WTC11 (cell line): ENCODE results near the gene DNAJC8. TPM values are rescaled to one million over a fixed set of nuclear protein-coding genes. Genes with fewer than 3 reads are reported as not detected.

ENCODE experiments used
- ATAC-seq: fragments of 200-7000 bp; cut with Tn5 transposase; 2 replicates; pipeline ENCODE4 v1.10.0; 2021; ENCODE audit warnings: mild to moderate bottlenecking, moderate library complexity
- CTCF ChIA-PET: fragments of 300-600 bp; sonication (Branson Sonifier 250); formaldehyde crosslinking; loops from one replicate; lab custom pipeline; 2021; ENCODE audit warnings: antibody characterized with exemption; lab: Charles Lee
- POLR2A ChIA-PET: fragments of 350-600 bp; sonication (Branson Sonifier 250); formaldehyde crosslinking; loops from one replicate; lab custom pipeline; 2021; ENCODE audit warnings: antibody characterized with exemption; lab: Charles Lee
- DNase-seq: peaks from one replicate; pipeline ENCODE4 v3.0.0; 2021; ENCODE audit warnings: low spot score
- H3K27ac Mint-ChIP-seq: 2 replicates; pipeline ENCODE4 v1.8.0; 2021; ENCODE audit warnings: mixed read lengths
- H3K27me3 Mint-ChIP-seq: 2 replicates; pipeline ENCODE4 v1.8.0; 2021; ENCODE audit warnings: low read depth, mild to moderate bottlenecking, moderate library complexity, mixed read lengths
- H3K36me3 Mint-ChIP-seq: 2 replicates; pipeline ENCODE4 v1.8.0; 2021; ENCODE audit warnings: mixed read lengths
- H3K4me1 Mint-ChIP-seq: 2 replicates; pipeline ENCODE4 v1.8.0; 2022; ENCODE audit warnings: mixed read lengths
- H3K4me3 Mint-ChIP-seq: 2 replicates; pipeline ENCODE4 v1.8.0; 2021; ENCODE audit warnings: mild to moderate bottlenecking, moderate library complexity, mixed read lengths
- H3K9me3 Mint-ChIP-seq: 2 replicates; pipeline ENCODE4 v1.8.0; 2021; ENCODE audit warnings: mixed read lengths
- AFF4 ChIP-seq: sonication (generic); formaldehyde crosslinking; IDR thresholded peaks from 2 replicates; pipeline ENCODE4 v1.8.1; 2023; ENCODE audit warnings: mild to moderate bottlenecking, missing genetic modification reagents, borderline replicate concordance
- ATF6 ChIP-seq: sonication (generic); formaldehyde crosslinking; IDR thresholded peaks from 2 replicates; pipeline ENCODE4 v1.8.1; 2023; ENCODE audit warnings: mild to moderate bottlenecking, missing genetic modification reagents
- E2F4 ChIP-seq: sonication (generic); formaldehyde crosslinking; IDR thresholded peaks from 2 replicates; pipeline ENCODE4 v1.8.1; 2022; ENCODE audit warnings: low read depth, mild to moderate bottlenecking, moderate library complexity, missing genetic modification reagents, borderline replicate concordance
- ELF4 ChIP-seq: sonication (generic); formaldehyde crosslinking; IDR thresholded peaks from 2 replicates; pipeline ENCODE4 v1.8.1; 2022; ENCODE audit warnings: low read depth, mild to moderate bottlenecking, moderate library complexity, missing genetic modification reagents
- FOXP1 ChIP-seq: sonication (generic); formaldehyde crosslinking; IDR thresholded peaks from 2 replicates; pipeline ENCODE4 v1.8.0; 2022; ENCODE audit warnings: missing genetic modification reagents, mild to moderate bottlenecking, moderate library complexity, borderline replicate concordance
- GTF2I ChIP-seq: fragments of 250-450 bp; sonication (Bioruptor Pico); conservative IDR thresholded peaks from 2 replicates; pipeline ENCODE4 v1.4.0; 2021; ENCODE audit warnings: mild to moderate bottlenecking
- JAZF1 ChIP-seq: fragments of 250-450 bp; sonication (Bioruptor Pico); IDR thresholded peaks from 2 replicates; pipeline ENCODE4 v1.9.0; 2021; ENCODE audit warnings: moderate library complexity, mild to moderate bottlenecking, inconsistent platforms
- KAT7 ChIP-seq: sonication (generic); formaldehyde crosslinking; IDR thresholded peaks from 2 replicates; pipeline ENCODE4 v1.8.1; 2023; ENCODE audit warnings: missing genetic modification reagents, mild to moderate bottlenecking, borderline replicate concordance
- MXD4 ChIP-seq: fragments of 250-450 bp; sonication (Bioruptor Pico); IDR thresholded peaks from 2 replicates; pipeline ENCODE4 v1.8.0; 2021; ENCODE audit warnings: mild to moderate bottlenecking, moderate library complexity, borderline replicate concordance
- OVOL2 ChIP-seq: fragments of 250-450 bp; sonication (Bioruptor Pico); IDR thresholded peaks from 2 replicates; pipeline ENCODE4 v1.9.0; 2021; ENCODE audit warnings: mild to moderate bottlenecking, borderline replicate concordance
- SMAD3 ChIP-seq: sonication (generic); formaldehyde crosslinking; IDR thresholded peaks from 2 replicates; pipeline ENCODE4 v1.8.0; 2022; ENCODE audit warnings: missing genetic modification reagents, mild to moderate bottlenecking, borderline replicate concordance
- SMAD4 ChIP-seq: sonication (generic); formaldehyde crosslinking; IDR thresholded peaks from 2 replicates; pipeline ENCODE4 v1.8.0; 2022; ENCODE audit warnings: mild to moderate bottlenecking, missing genetic modification reagents
- SP1 ChIP-seq: sonication (generic); formaldehyde crosslinking; conservative IDR thresholded peaks from 2 replicates; pipeline ENCODE4 v1.8.1; 2022; ENCODE audit warnings: missing genetic modification reagents
- ZBTB21 ChIP-seq: sonication (generic); formaldehyde crosslinking; IDR thresholded peaks from 2 replicates; pipeline ENCODE4 v1.8.1; 2023; ENCODE audit warnings: mild to moderate bottlenecking, missing genetic modification reagents, borderline replicate concordance
- ZNF121 ChIP-seq: sonication (generic); formaldehyde crosslinking; IDR thresholded peaks from 2 replicates; pipeline ENCODE4 v1.8.0; 2023; ENCODE audit warnings: missing genetic modification reagents
- ZNF138 ChIP-seq: sonication (generic); formaldehyde crosslinking; conservative IDR thresholded peaks from 2 replicates; pipeline ENCODE4 v1.8.1; 2022; ENCODE audit warnings: mild to moderate bottlenecking, moderate library complexity, missing genetic modification reagents
- ZNF232 ChIP-seq: sonication (generic); formaldehyde crosslinking; IDR thresholded peaks from 2 replicates; pipeline ENCODE4 v1.8.0; 2022; ENCODE audit warnings: mild to moderate bottlenecking, missing genetic modification reagents
- ZNF263 ChIP-seq: sonication (generic); formaldehyde crosslinking; IDR thresholded peaks from 2 replicates; pipeline ENCODE4 v1.8.1; 2022; ENCODE audit warnings: low read depth, mild to moderate bottlenecking, moderate library complexity, missing genetic modification reagents
- ZNF671 ChIP-seq: fragments of 250-450 bp; sonication (Bioruptor Pico); IDR thresholded peaks from 2 replicates; pipeline ENCODE4 v1.8.0; 2021; ENCODE audit warnings: mild to moderate bottlenecking
- total RNA-seq: library from RNA; stranded (reverse); gene quantifications from 3 replicates; pipeline ENCODE4 v1.2.3, GENCODE V29; 2021
- TF ChIP-seq, protein P1 (sequence below): sonication (generic); formaldehyde crosslinking; IDR thresholded peaks from 2 replicates; pipeline ENCODE4 v1.8.0; 2022; ENCODE audit warnings: mild to moderate bottlenecking, missing genetic modification reagents

DNAJC8 gene
- total RNA-seq, 1 experiment from 2014 or later: 112 TPM

GRCh38 chr1:28156821-28157220, 76.0 kb downstream of the DNAJC8 start:
- DNase-seq: no peak
- no peak for ATAC-seq
- CTCF ChIA-PET: interaction anchor here (0.6 kb wide), 1 partner anchor 195 kb away, joined by 5 read pairs; no protein-coding TSS in a partner anchor

GRCh38 chr1:28155628-28156027, 77.2 kb downstream of the DNAJC8 start:
- TF ChIP-seq KAT7 (no peak), ZNF121 (peak; percentile 55; the same call in 1 of the 2 replicates)
- H3K4me3 Mint-ChIP-seq: no peak overlapping the region
- H3K36me3 Mint-ChIP-seq: no peaks in the 10 kb centered on the region
- ATAC-seq (no peak), DNase-seq (no peak)
- H3K27ac Mint-ChIP-seq: no peak overlapping the region
- H3K27me3 Mint-ChIP-seq: no peaks in the 10 kb centered on the region
- H3K4me1 Mint-ChIP-seq: no peaks in the 10 kb centered on the region
- ChIA-PET POLR2A (no interaction called here), CTCF (interaction anchor here (1.0 kb wide), 1 partner anchor 64 kb away, joined by 3 read pairs; no protein-coding TSS in a partner anchor)
- peaks cover 2% of the 10 kb centered on the region; the same call in 1 of the 2 replicates for H3K9me3 Mint-ChIP-seq

More at GRCh38 chr1:28156821-28157220, 76.0 kb downstream of the DNAJC8 start:
- H3K4me3 Mint-ChIP-seq: no peak overlapping the region
- no peak for TF ChIP-seq SMAD3 (CRISPR knock-in tag)
- TF ChIP-seq ZNF232 (CRISPR knock-in tag): no peak
- no peak for TF ChIP-seq OVOL2 (CRISPR knock-in tag)
- TF ChIP-seq ZNF263 (CRISPR knock-in tag): no peak
- no peak for TF ChIP-seq SP1 (CRISPR knock-in tag)
- no peak for TF ChIP-seq SMAD4 (CRISPR knock-in tag)
- no peak for TF ChIP-seq MXD4 (CRISPR knock-in tag)
- no peak for TF ChIP-seq ZNF138 (CRISPR knock-in tag)
- no peak for TF ChIP-seq AFF4 (CRISPR knock-in tag)
- TF ChIP-seq ATF6 (CRISPR knock-in tag): no peak
- H3K9me3 Mint-ChIP-seq: no peaks in the 10 kb centered on the region
- H3K4me1 Mint-ChIP-seq: no peaks in the 10 kb centered on the region
- no peaks in the 10 kb centered on the region for H3K36me3 Mint-ChIP-seq
- H3K27me3 Mint-ChIP-seq: no peaks in the 10 kb centered on the region
- no peak overlapping the region for H3K27ac Mint-ChIP-seq
- POLR2A ChIA-PET: no interaction called here

DNA sequence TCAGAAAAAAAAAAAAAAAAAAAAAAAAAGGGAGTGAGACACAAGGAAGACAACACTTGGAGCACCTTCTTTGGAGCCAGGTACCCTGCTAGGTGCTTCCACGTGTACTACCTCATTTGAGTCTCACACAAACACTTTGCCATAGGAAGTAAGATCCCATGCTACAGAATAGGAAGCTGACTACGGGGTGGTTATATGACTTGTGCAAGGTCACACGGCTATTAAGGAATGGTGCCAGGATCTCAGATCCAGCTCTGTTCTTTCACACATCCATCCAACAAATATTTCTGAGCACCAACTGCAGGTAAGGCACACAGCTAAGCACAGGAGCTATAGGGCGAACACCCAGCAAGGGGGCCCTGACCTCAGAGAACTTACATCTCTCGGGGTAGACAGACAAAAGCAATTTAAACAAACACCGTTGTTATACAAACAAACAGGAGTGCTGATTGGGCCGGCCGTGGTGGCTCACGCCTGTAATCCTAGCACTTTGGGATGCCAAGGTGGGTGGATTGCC, 78.7 kb downstream of the DNAJC8 start:
- ATAC-seq (no peak), DNase-seq (no peak)
- ChIA-PET CTCF (interaction anchor here (2.6 kb wide), 1 partner anchor 63 kb away, joined by 7 read pairs; no protein-coding TSS in a partner anchor), POLR2A (interaction anchor here (0.9 kb wide), 1 partner anchor 16 kb away, joined by 3 read pairs; no protein-coding TSS in a partner anchor)
- peaks cover 11% of the 10 kb centered on the region for H3K9me3 Mint-ChIP-seq
- no peaks in the 10 kb centered on the region for H3K27me3 Mint-ChIP-seq
- H3K36me3 Mint-ChIP-seq: peaks cover 5% of the 10 kb centered on the region; the same call in 1 of the 2 replicates
- no peaks in the 10 kb centered on the region for H3K4me1 Mint-ChIP-seq
- TF ChIP-seq JAZF1: no peak
- TF ChIP-seq AFF4 (CRISPR knock-in tag): no peak
- no peak for TF ChIP-seq ZNF671
- no peak for TF ChIP-seq E2F4 (CRISPR knock-in tag)
- TF ChIP-seq ELF4 (CRISPR knock-in tag): no peak
- no peak for TF ChIP-seq SMAD3 (CRISPR knock-in tag)
- TF ChIP-seq MXD4 (CRISPR knock-in tag): no peak
- TF ChIP-seq, protein P1, sequence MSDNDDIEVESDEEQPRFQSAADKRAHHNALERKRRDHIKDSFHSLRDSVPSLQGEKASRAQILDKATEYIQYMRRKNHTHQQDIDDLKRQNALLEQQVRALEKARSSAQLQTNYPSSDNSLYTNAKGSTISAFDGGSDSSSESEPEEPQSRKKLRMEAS (CRISPR knock-in tag): no peak
- no peak for TF ChIP-seq FOXP1 (CRISPR knock-in tag)
- no peak for TF ChIP-seq ZBTB21
- TF ChIP-seq GTF2I (CRISPR knock-in tag): no peak
- H3K27ac Mint-ChIP-seq: no peak overlapping the region
- no peak overlapping the region for H3K4me3 Mint-ChIP-seq
